ENCODE data around the gene TXNDC5.

The TXNDC5 gene

DNA sequence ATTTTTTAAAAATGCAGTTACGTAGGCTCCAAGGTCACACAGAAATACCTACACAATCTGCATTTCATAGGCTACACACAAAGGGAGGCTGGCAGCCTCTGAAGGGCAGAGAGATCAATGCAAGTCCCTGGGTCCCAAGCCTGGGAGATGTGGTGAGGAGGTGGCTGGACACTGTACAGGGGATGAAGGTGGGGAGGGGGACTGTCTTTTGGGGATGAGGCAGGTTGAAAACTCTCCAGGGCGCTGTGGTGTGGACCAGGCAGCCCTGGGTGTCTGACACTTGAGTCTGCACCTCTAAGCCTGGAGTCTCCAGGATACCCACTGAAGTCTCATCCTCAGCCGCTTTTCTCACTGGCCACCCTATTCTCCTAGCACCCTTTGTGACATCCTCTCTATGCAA, 24.5 kb downstream of the TXNDC5 start:
- in situ Hi-C loops (cut with HindIII; ENCODE audit: low pct_unique_long_range_greater_than_20kb, low sequenced_read_pairs), result no loop called here
- no peak for TF ChIP-seq JUND (IDR thresholded peaks at IDR 0.05; ENCODE audit: low read depth)
- DNase-seq (ENCODE audit: low read depth in 1 of 2, low spot score in 1 of 2), result no peak

GRCh38 chr6:7883381-7883780, 27.2 kb downstream of the TXNDC5 start:
- no peak for DNase-seq (ENCODE audit: low read depth in 1 of 2, low spot score in 1 of 2)
- in situ Hi-C loops (cut with HindIII; ENCODE audit: low pct_unique_long_range_greater_than_20kb, low sequenced_read_pairs), result no loop called here
- no peak for TF ChIP-seq JUND (IDR thresholded peaks at IDR 0.05; ENCODE audit: low read depth)

DNA sequence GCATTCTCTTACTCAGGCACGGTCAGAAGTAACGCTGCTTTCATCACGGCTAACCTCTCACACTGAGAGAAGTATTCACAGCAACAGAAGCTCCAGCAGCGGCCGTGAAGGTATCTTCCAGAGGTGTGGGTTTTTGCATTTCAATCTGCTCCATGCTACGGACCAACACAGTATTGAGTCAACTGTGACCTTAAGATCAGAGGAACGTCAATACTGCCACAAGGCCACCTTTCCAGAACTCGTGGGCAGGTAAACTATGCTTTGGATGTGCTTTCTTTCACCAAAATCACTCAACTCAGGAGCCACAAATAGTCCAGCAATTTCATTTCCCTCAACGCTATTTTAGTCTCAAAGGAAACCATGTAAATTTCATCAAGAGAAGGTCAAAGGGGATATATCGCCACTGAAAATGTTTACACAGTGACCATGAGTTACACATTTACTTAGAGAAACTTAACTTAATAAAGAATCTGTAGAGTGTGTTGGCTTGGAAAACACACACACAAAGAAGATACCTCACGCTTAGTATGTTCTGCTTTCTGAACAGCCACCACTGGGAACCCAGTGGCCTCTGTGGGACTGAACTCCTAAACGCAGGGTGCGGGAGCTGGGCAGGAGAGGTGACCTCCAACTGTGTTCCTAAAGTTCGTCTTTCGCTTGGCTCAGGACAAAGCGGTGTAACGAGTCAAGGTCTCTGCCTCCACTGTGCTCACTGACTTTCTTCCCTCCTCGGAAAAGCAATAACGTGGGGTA, 27.9 kb downstream of the TXNDC5 start:
- in situ Hi-C loops (cut with HindIII; ENCODE audit: low pct_unique_long_range_greater_than_20kb, low sequenced_read_pairs), result no loop called here
- TF ChIP-seq JUND (IDR thresholded peaks at IDR 0.05; ENCODE audit: low read depth), result no peak

DNA sequence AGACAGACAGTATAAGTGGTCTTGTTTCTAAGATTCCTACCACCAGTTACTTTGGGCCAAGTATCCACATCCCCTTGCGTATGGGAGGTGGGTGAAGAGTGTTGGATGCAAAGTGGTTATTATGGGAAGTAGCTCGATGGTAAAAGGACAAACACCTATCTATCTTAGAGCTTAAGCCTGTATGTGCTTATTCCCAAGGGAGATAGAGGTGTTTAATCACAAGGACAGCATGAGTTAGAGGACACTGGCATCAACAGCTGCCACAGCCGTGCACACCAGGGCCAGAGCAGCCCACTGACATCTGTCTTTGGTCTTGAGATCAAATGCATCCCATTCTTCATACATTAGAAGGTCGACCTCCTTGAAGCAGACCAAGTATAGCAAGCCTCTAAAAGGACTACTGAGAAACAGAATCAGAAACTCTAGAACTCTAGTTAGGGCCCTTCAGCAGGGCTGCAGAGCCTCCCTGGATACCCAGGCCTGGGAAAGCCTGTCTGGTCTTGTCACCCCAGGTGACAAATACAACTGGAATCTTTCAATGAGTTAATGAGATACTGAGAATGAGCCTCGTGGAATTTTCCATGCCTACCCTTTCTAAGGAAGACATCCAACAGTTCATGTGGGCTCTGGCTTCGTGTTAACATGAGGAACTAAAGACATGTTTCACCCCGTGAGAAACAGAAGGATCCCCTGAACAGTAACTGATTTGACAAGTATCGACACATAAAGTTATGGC, 28.7 kb downstream of the TXNDC5 start:
- in situ Hi-C loops (cut with HindIII; ENCODE audit: low pct_unique_long_range_greater_than_20kb, low sequenced_read_pairs), result no loop called here
- TF ChIP-seq JUND (IDR thresholded peaks at IDR 0.05; ENCODE audit: low read depth), result no peak
- DNase-seq (ENCODE audit: low read depth in 1 of 2, low spot score in 1 of 2), result no peak

More for the DNA sequence above, 27.9 kb downstream of the TXNDC5 start:
- DNase-seq (ENCODE audit: low read depth in 1 of 2, low spot score in 1 of 2), result no peak

- DNase-seq (ENCODE audit: low read depth in 1 of 2, low spot score in 1 of 2), result no peak
- in situ Hi-C loops (cut with HindIII; ENCODE audit: low pct_unique_long_range_greater_than_20kb, low sequenced_read_pairs), result no loop called here
- no peak for TF ChIP-seq JUND (IDR thresholded peaks at IDR 0.05; ENCODE audit: low read depth)
Observed at GRCh38 chr6:7880718-7881107, 29.9 kb downstream of the TXNDC5 start.

DNA sequence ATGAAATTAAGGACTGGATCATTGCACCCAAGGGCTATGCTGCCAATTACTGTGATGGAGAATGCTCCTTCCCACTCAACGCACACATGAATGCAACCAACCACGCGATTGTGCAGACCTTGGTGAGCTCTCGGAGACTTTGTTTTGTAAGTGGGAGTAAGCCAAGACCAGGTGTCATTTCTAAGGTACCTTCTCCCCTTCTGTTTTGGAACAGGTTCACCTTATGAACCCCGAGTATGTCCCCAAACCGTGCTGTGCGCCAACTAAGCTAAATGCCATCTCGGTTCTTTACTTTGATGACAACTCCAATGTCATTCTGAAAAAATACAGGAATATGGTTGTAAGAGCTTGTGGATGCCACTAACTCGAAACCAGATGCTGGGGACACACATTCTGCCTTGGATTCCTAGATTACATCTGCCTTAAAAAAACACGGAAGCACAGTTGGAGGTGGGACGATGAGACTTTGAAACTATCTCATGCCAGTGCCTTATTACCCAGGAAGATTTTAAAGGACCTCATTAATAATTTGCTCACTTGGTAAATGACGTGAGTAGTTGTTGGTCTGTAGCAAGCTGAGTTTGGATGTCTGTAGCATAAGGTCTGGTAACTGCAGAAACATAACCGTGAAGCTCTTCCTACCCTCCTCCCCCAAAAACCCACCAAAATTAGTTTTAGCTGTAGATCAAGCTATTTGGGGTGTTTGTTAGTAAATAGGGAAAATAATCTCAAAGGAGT, 30.4 kb downstream of the TXNDC5 start:
- DNase-seq (ENCODE audit: low read depth in 1 of 2, low spot score in 1 of 2), result no peak
- in situ Hi-C loops (cut with HindIII; ENCODE audit: low pct_unique_long_range_greater_than_20kb, low sequenced_read_pairs), result no loop called here
- no peak for TF ChIP-seq JUND (IDR thresholded peaks at IDR 0.05; ENCODE audit: low read depth)

- TF ChIP-seq JUND (IDR thresholded peaks at IDR 0.05; ENCODE audit: low read depth), result no peak
- in situ Hi-C loops (cut with HindIII; ENCODE audit: low pct_unique_long_range_greater_than_20kb, low sequenced_read_pairs), result no loop called here
- no peak for DNase-seq (ENCODE audit: low read depth in 1 of 2, low spot score in 1 of 2)
Observed at GRCh38 chr6:7879579-7879978, 31.0 kb downstream of the TXNDC5 start.

GRCh38 chr6:7879043-7879442, 31.5 kb downstream of the TXNDC5 start:
- in situ Hi-C loops (cut with HindIII; ENCODE audit: low pct_unique_long_range_greater_than_20kb, low sequenced_read_pairs), result no loop called here
- TF ChIP-seq JUND (IDR thresholded peaks at IDR 0.05; ENCODE audit: low read depth), result no peak
- DNase-seq (ENCODE audit: low read depth in 1 of 2, low spot score in 1 of 2), result no peak

DNA sequence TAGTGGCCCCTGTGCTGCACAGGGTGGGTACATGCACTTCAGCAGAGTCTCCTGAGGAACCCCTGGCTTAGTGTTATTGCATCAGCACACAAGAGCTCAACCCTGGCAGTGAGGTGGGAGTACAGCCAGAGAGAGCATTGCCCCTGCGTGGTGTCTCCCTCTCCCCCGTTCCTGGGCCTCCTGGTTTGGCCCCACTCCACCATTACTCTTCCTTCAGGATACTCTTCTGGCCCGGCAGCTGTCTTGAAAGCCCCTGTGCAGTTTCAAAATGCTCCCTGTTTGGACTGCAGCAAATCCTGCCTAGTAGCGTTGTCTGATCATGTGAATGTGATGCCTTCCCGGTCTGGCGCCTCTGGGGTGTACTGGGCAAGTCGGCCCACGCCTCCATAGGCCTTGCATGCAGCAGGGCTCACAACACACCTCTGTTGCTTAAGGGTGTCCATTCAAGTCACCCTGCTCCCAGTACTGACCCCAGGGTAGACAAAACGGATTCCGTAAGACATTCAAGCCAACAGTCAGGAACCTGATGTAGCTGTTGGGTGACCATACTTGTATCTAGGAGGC, 32.1 kb downstream of the TXNDC5 start:
- no peak for TF ChIP-seq JUND (IDR thresholded peaks at IDR 0.05; ENCODE audit: low read depth)
- DNase-seq (ENCODE audit: low read depth in 1 of 2, low spot score in 1 of 2), result no peak
- in situ Hi-C loops (cut with HindIII; ENCODE audit: low pct_unique_long_range_greater_than_20kb, low sequenced_read_pairs), result no loop called here

GRCh38 chr6:7868926-7869325, 41.7 kb downstream of the TXNDC5 start:
- DNase-seq (ENCODE audit: low read depth in 1 of 2, low spot score in 1 of 2), result no peak
- in situ Hi-C loops (cut with HindIII; ENCODE audit: low pct_unique_long_range_greater_than_20kb, low sequenced_read_pairs), result no loop called here
- TF ChIP-seq JUND (IDR thresholded peaks at IDR 0.05; ENCODE audit: low read depth), result no peak

GRCh38 chr6:7866526-7866925, 44.1 kb downstream of the TXNDC5 start:
- in situ Hi-C loops (cut with HindIII; ENCODE audit: low pct_unique_long_range_greater_than_20kb, low sequenced_read_pairs), result no loop called here
- no peak for DNase-seq (ENCODE audit: low read depth in 1 of 2, low spot score in 1 of 2)
- no peak for TF ChIP-seq JUND (IDR thresholded peaks at IDR 0.05; ENCODE audit: low read depth)

DNA sequence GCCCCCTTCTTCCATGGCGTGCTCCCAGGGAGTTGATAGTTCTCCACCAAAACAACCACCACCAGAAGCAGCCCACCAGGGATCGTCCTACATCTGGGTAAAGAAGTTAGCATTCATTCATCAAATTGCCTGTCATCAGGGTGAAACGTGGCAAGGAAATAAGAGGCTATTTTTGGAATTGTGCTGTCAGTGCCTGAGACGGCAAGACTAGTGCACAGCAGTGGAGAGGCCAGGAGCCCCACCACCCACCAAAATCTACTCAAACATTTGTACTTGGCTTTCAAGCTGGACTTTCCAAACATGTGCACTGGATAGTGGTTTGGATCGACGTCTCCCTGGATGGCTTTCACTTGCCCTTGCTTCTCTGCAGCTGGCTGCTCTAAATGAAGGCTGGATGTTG, 44.8 kb downstream of the TXNDC5 start:
- in situ Hi-C loops (cut with HindIII; ENCODE audit: low pct_unique_long_range_greater_than_20kb, low sequenced_read_pairs), result no loop called here
- no peak for DNase-seq (ENCODE audit: low read depth in 1 of 2, low spot score in 1 of 2)
- no peak for TF ChIP-seq JUND (IDR thresholded peaks at IDR 0.05; ENCODE audit: low read depth)

DNA sequence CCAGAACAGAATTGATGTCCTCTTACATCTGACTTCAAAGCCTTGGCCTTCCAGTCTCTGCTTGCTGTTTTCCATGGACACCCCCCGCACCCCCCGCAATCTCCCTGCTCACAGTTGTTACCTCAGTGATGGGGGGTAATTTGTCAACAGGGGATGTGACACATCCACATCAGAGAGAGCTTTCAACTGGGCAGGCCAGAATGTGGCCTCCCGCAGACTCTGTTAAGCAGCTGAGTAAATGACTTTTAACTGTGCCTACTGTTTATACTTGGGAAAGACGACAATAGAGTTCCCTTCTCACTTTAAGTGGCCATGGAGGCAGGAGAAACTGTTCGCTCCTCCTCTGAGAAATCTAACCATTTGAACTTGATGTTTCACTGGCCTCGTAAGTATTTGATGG, 51.0 kb downstream of the TXNDC5 start:
- in situ Hi-C loops (cut with HindIII; ENCODE audit: low pct_unique_long_range_greater_than_20kb, low sequenced_read_pairs), result no loop called here
- no peak for TF ChIP-seq JUND (IDR thresholded peaks at IDR 0.05; ENCODE audit: low read depth)
- no peak for DNase-seq (ENCODE audit: low read depth in 1 of 2, low spot score in 1 of 2)

Data from T47D (cell line).